ENCODE measurements around the gene MBNL3.

The MBNL3 gene

DNA sequence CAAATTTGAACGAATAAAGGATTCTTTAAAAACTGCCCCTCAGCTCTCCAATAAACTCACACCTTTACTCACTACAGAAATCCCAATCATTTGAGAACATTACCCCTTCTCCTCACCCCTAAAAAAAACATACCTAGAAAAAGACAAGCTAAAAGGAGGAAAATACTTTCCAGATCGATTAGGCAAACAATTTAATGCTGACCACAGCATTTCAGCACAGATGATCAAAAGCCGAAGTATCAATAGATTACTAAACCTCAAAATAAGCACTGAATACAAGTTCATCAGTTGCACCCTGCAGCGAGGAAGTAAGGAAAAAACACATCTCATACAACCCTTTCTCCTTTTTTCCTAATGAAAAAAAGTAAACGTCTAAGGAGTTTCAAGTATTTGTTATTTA, 65.5 kb downstream of the MBNL3 start:
- DNase-seq (ENCODE audit: low read depth in 2 of 2) = no peak

GRCh38 chrX:132415012-132415411, 73.8 kb downstream of the MBNL3 start:
- no peak for DNase-seq (ENCODE audit: low read depth in 2 of 2)

- no peak for DNase-seq (ENCODE audit: low read depth in 2 of 2)
Measured at GRCh38 chrX:132414404-132414803, 74.4 kb downstream of the MBNL3 start.

DNA sequence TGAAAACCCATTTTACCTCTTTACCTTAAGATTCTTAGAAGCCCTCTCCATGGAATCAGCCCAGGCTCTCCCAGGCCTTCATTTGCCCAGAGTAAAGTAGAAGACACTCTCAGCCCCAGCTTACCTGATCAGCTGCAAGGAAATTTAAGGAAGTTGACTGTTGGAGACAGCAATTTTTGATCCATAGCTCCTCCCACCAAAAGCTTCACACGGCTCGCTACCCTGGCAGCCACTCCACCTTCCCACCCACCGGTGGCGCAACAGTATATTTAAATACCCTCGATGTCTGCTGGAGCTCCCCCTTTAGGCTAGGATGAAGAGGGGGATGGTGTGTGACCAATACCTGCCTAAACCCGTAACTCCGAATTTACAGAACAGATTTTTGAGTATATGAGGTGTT, 75.4 kb downstream of the MBNL3 start:
- DNase-seq (ENCODE audit: low read depth in 2 of 2) = no peak

- DNase-seq (ENCODE audit: low read depth in 2 of 2) = no peak
Measured at GRCh38 chrX:132412208-132412607, 76.6 kb downstream of the MBNL3 start.

DNA sequence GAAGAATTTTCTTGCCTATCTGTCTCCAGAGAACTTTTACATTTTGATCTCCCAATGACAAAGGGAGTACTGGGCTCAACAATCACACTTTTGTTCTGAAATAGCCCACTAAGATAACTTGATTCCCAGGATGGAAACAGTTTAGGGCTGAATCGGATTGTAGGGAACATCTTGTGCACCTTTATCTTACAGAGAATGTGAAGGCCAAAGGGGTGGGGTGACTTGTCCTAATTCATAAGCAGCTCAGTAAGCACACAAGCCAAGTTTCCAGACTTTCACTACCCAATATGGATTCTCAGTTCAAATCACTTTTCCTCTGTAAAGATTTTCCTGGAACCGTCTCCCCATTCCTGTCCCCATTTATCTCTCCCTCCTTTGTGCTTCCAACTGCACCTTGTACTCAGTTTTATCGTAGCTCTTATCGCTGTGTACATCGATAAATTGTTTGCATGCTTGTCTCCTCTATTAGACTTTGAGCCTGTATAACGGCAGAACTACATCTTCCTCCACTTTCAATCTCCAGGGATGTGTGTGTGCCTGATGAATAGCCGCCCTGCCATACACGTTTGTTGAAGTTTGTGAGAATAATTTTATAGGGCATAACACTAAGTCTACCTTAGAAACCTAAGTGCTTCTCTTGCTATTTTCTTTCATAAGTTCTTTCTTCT, 77.4 kb downstream of the MBNL3 start:
- DNase-seq (ENCODE audit: low read depth in 2 of 2) = no peak

GRCh38 chrX:132409780-132410556, 78.9 kb downstream of the MBNL3 start:
- DNase-seq (ENCODE audit: low read depth in 2 of 2) = no peak

DNA sequence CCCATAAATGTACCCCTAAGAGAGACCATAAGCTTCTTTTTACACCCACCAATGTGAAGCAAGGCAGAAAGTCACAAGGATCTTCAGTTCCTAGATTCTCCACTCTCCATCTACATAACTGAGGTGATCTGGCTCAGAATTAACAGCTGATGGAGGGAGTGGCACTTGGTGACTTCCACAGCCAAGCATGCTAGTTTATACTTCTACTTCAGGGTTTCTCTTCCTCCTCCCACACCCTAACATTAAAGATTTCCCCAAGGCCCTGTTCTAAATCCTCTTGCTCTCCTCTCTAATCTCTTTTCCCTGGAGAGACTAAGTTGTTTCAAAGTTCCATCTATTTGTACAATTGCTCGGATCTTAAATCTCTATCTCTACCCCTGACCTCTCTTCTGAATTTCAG, 81.1 kb downstream of the MBNL3 start:
- no peak for DNase-seq (ENCODE audit: low read depth in 2 of 2)

GRCh38 chrX:132406106-132406505, 82.7 kb downstream of the MBNL3 start:
- no peak for DNase-seq (ENCODE audit: low read depth in 2 of 2)

GRCh38 chrX:132404266-132404665, 84.6 kb downstream of the MBNL3 start:
- DNase-seq (ENCODE audit: low read depth in 2 of 2) = no peak

- no peak for DNase-seq (ENCODE audit: low read depth in 2 of 2)
Measured at GRCh38 chrX:132401935-132402334, 86.9 kb downstream of the MBNL3 start.

- DNase-seq (ENCODE audit: low read depth in 2 of 2) = no peak
Measured at GRCh38 chrX:132400706-132401105, 88.1 kb downstream of the MBNL3 start.

- DNase-seq (ENCODE audit: low read depth in 2 of 2) = no peak
Measured at GRCh38 chrX:132395645-132396044, 93.2 kb downstream of the MBNL3 start.

DNA sequence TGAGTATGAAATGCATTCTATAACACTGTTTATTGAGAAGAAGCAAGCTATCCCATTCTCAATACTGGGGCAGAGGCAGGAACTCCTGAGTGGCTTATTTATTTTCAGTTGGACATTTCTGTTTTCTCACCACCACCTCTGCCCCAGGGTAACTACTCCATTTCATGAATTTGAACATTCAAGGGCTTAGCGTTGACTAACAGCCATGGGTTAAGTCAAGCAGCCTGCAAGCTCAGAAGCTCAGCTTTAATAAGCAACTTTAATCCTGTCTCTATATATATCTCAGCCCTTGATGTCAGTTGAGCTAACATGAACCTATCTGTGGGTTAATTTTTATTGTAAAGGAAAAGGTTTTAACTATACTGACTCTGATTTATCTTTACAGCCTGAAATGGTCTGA, 93.8 kb downstream of the MBNL3 start:
- DNase-seq (ENCODE audit: low read depth in 2 of 2) = no peak

DNA sequence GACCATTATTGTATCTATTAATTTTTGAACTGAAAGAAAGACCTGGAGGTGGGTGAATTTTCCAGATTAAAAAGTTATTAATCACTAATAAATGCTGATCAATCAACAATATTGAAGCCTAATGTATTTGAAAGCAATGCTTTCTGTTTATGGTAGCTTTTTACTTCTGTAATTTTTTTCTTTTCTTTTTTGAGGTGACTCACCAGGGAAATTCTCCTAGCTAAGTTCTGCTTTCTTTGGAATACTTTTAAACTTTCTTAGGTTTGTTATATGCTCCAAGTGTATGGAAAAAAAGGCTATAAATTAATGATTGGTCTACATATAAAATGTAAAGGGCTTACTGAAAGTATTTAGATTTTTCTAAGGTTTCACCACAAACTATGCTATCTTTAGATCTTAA, 94.2 kb downstream of the MBNL3 start:
- DNase-seq (ENCODE audit: low read depth in 2 of 2) = no peak

- DNase-seq (ENCODE audit: low read depth in 2 of 2) = no peak
Measured at GRCh38 chrX:132393992-132394391, 94.8 kb downstream of the MBNL3 start.

- DNase-seq (ENCODE audit: low read depth in 2 of 2) = no peak
Measured at GRCh38 chrX:132393485-132393884, 95.4 kb downstream of the MBNL3 start.

DNA sequence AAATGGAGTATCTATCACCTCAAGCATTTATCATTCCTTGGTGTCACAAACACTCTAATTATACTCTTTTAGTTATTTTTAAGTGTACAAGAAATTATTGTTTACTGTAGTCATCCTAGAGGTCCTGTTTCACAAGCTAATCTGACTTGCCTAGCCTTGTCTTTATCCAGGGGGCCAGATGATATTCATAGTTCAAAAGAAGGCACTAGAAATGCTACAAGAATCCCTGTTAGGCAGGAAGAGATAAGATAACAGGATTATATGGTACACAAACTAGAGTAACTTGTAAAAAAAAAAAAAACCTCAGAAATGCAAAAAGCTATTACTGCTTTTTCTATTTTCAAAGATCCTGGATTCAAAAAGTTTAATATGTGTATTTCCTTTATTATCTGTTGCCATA, 95.8 kb downstream of the MBNL3 start:
- no peak for DNase-seq (ENCODE audit: low read depth in 2 of 2)

GRCh38 chrX:132390792-132391191, 98.0 kb downstream of the MBNL3 start:
- no peak for DNase-seq (ENCODE audit: low read depth in 2 of 2)

GRCh38 chrX:132389480-132389879, 99.4 kb downstream of the MBNL3 start:
- DNase-seq (ENCODE audit: low read depth in 2 of 2) = no peak

- no peak for DNase-seq (ENCODE audit: low read depth in 2 of 2)
Measured at GRCh38 chrX:132388371-132388770, 100.5 kb downstream of the MBNL3 start.

DNA sequence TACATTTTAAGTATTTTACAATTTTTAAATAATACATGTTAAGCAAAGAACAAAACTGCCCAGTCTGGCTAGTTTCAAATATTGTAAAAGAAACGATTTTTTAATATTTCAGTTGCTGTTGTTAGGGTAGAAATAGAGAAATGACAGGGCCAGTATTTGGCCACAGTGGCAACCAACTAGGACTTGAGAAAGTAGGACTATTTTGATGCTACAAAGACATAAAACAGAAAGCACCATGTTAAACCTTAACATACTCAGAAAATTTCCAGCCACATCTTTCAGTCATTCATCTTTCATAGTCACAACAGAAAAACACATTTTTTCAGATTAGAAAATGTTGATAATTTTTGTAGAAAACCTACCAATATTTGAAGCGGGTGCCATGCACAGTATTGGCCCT, 104.5 kb downstream of the MBNL3 start:
- no peak for DNase-seq (ENCODE audit: low read depth in 2 of 2)

DNA sequence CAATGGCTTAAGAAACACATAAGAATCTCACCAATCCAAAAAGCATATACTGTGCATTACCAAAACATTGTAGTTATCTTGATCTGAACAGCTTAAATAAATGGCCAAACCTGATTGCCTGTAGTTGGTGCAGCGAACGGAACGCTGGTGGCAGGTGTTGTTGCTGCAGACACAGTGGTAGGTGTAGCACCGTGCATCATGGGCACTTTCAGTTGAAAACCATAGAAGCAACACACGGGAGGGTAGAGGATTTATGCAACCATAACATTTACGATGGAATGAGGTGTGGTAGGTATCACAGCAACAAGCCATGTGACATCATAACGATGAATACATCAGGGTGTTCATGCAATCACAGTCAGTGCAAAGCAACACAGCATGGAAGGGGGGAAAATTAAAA, 106.8 kb downstream of the MBNL3 start:
- no peak for DNase-seq (ENCODE audit: low read depth in 2 of 2)

GRCh38 chrX:132378281-132378680, 110.6 kb downstream of the MBNL3 start:
- DNase-seq (ENCODE audit: low read depth in 2 of 2) = no peak

Measured in stimulated activated CD8-positive, alpha-beta memory T cell treated with anti-CD3 and anti-CD28 coated beads, Interleukin-15, amount 100 ng/mL, for 48 hours (primary cell).